Vagina (tissue), 2 donors: Measurements from ENCODE around the gene PRM1. TPM values are rescaled to one million over a fixed set of nuclear protein-coding genes. Genes with fewer than 3 reads are reported as not detected.
A peak's percentile ranks its signal among the peaks of the same experiment; 100 is the strongest.
"Not testable (repeated sequence)": the region's sequence is repeated elsewhere in the genome, so short reads cannot be mapped to it uniquely, and the experiment has no call there.

ENCODE experiments used
- DNase-seq, 2 donors: peaks; one replicate each; pipeline ENCODE4 v3.0.0-alpha.2; 2017; ENCODE audit errors: extremely low spot score in 2 of 2
- H3K27ac ChIP-seq: fragments of 200-600 bp; sonication (generic); one replicate; pipeline ENCODE4 v1.5.1; 2019
- H3K27me3 ChIP-seq: fragments of 200-600 bp; sonication (generic); one replicate; pipeline ENCODE4 v1.5.1; 2019
- H3K36me3 ChIP-seq, 2 donors: fragments of 200-600 bp; sonication (generic); one replicate each; pipeline ENCODE4 v1.5.1; 2017 to 2019
- H3K4me1 ChIP-seq: fragments of 200-600 bp; sonication (generic); one replicate; pipeline ENCODE4 v1.5.1; 2019
- H3K4me3 ChIP-seq, 2 donors: fragments of 200-600 bp; sonication (generic); 1 replicate in 1 of 2; 2 replicates in 1 of 2; pipeline ENCODE4 v1.5.1; 2016 to 2019
- H3K9me3 ChIP-seq: fragments of 200-600 bp; sonication (generic); one replicate; pipeline ENCODE4 v1.5.1; 2019
- CTCF ChIP-seq, 3 experiments: fragments of 450-650 bp in 2 of 3; fragments of 200-600 bp in 1 of 3; sonication (generic) in 1 of 3; IDR thresholded peaks; one replicate each; pipeline ENCODE4 v1.5.1; 2017 to 2019; ENCODE audit warnings: antibody characterized with exemption in 3 of 3, mild to moderate bottlenecking in 2 of 3, moderate library complexity in 2 of 3
- POLR2A ChIP-seq, 2 donors: fragments of 450-650 bp; IDR thresholded peaks; one replicate each; pipeline ENCODE4 v1.6.1; 2017; ENCODE audit warnings: antibody characterized with exemption in 2 of 2, mild to moderate bottlenecking in 2 of 2, moderate library complexity in 2 of 2
- POLR2AphosphoS5 ChIP-seq, 2 donors: sonication (generic); formaldehyde crosslinking; IDR thresholded peaks; one replicate each; pipeline ENCODE4 v1.9.0; 2017; ENCODE audit warnings: antibody characterized with exemption in 2 of 2, mild to moderate bottlenecking in 2 of 2, low read depth in 1 of 2; ENCODE audit not compliant: insufficient read depth in 1 of 2
- intact Hi-C: fragments of 100-400 bp; cut with DNase I; formaldehyde crosslinking; loops from one replicate; pipeline ENCODE4 v1.15.1; 2023
- total RNA-seq: library from RNA; depleted of rRNA; stranded (reverse); fragments of >200 nt; gene quantifications from one replicate; pipeline ENCODE4 v1.2.3, GENCODE V29; 2016

Gene PRM1
- total RNA-seq, 1 donor from 2014 or later: not detected

GRCh38 chr16:11299865-11300559 lies 18.9 kb upstream of the PRM1 start:
- intact Hi-C loops: no loop called here
- H3K27me3 ChIP-seq: no peaks in the 10 kb centered on the region
- H3K9me3 ChIP-seq: no peaks in the 10 kb centered on the region
- no peak for TF ChIP-seq POLR2A (IDR thresholded peaks at IDR 0.05)
- TF ChIP-seq CTCF (IDR thresholded peaks at IDR 0.05): no peak
- TF ChIP-seq POLR2AphosphoS5 (IDR thresholded peaks at IDR 0.05; ENCODE audit: insufficient read depth in 1 of 2, low read depth in 1 of 2): no peak
- H3K36me3 ChIP-seq: no peaks in the 10 kb centered on the region
- no peak for DNase-seq
- H3K27ac ChIP-seq: no peak overlapping the region
- H3K4me1 ChIP-seq: peaks cover 17% of the 10 kb centered on the region
- no peak overlapping the region for H3K4me3 ChIP-seq

- DNase-seq, H3K27ac ChIP-seq, H3K36me3 ChIP-seq, intact Hi-C loops, H3K27me3 ChIP-seq, H3K4me3 ChIP-seq, H3K9me3 ChIP-seq: not testable (repeated sequence)
- H3K4me1 ChIP-seq: peaks cover 17% of the 10 kb centered on the region
These were observed 17.9 kb upstream of the PRM1 start for GRCh38 chr16:11298950-11299547.

GRCh38 chr16:11298143-11298900 lies 17.2 kb upstream of the PRM1 start:
- H3K27ac ChIP-seq: no peak overlapping the region
- no peaks in the 10 kb centered on the region for H3K36me3 ChIP-seq
- no peak for DNase-seq
- no peaks in the 10 kb centered on the region for H3K27me3 ChIP-seq
- no peak overlapping the region for H3K4me3 ChIP-seq
- intact Hi-C loops: no loop called here
- no peaks in the 10 kb centered on the region for H3K9me3 ChIP-seq
- peaks cover 17% of the 10 kb centered on the region for H3K4me1 ChIP-seq
- TF ChIP-seq POLR2AphosphoS5 (IDR thresholded peaks at IDR 0.05; ENCODE audit: insufficient read depth in 1 of 2, low read depth in 1 of 2): no peak
- TF ChIP-seq CTCF (IDR thresholded peaks at IDR 0.05): no peak
- no peak for TF ChIP-seq POLR2A (IDR thresholded peaks at IDR 0.05)

GRCh38 chr16:11297492-11298142 lies 16.5 kb upstream of the PRM1 start:
- intact Hi-C loops: no loop called here
- TF ChIP-seq CTCF (IDR thresholded peaks at IDR 0.05) (no peak), POLR2AphosphoS5 (IDR thresholded peaks at IDR 0.05; ENCODE audit: insufficient read depth in 1 of 2, low read depth in 1 of 2) (peak in 1 of 2 donors; percentile 51)
- peak overlapping the region in 1 of 2 donors; percentile 9 for H3K4me3 ChIP-seq
- DNase-seq: no peak
- no peak overlapping the region for H3K27ac ChIP-seq
- H3K36me3 ChIP-seq: no peaks in the 10 kb centered on the region
- H3K9me3 ChIP-seq: no peaks in the 10 kb centered on the region
- no peaks in the 10 kb centered on the region for H3K27me3 ChIP-seq
- H3K4me1 ChIP-seq: peaks cover 17% of the 10 kb centered on the region

DNA sequence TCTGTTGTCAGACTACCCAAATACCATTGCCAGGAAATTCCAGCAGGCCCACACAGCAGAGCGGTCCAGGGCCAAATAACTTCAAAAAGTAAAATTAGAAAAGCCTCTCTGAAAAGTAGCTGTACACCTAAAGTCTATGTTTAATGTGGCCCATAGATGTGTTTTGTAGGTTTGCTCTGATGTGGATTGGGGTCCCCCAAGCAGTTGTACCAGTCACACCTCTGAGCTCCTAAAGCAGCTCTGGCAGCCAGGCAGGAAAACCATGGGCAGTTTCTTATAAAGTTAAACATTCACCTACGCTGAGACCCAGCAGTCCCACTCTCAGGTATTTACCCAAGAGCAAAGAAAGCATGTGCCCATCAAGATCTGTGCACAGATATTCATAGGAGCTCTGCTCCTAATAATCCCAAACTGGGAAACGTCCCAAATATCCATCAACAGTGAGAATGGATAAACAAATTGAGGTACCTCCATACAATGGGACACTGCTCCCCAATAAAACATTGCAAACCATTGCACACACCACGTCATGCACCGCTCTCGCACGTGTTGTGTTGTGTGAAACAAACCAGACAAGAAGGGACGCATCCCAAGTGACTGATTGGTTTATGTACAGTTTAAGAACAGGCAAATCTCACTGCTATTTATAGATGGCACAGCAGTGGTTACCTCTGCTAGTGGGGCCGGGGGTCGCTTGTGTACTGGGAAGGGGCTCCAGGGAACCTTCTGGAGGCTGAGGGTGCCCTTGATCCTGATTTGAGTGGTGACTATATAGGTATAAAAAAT lies 15.8 kb upstream of the PRM1 start:
- H3K27ac ChIP-seq: no peak overlapping the region
- no peak for DNase-seq
- intact Hi-C loops: no loop called here
- H3K4me1 ChIP-seq: peaks cover 17% of the 10 kb centered on the region
- no peaks in the 10 kb centered on the region for H3K9me3 ChIP-seq
- H3K36me3 ChIP-seq: no peaks in the 10 kb centered on the region
- no peaks in the 10 kb centered on the region for H3K27me3 ChIP-seq
- TF ChIP-seq POLR2AphosphoS5 (IDR thresholded peaks at IDR 0.05; ENCODE audit: insufficient read depth in 1 of 2, low read depth in 1 of 2) (peak in 1 of 2 donors; percentile 37), POLR2A (IDR thresholded peaks at IDR 0.05) (no peak)
- peak overlapping the region in 1 of 2 donors; percentile 9 for H3K4me3 ChIP-seq
